Stimulated activated CD4-positive, alpha-beta T cell treated with anti-CD3 and anti-CD28 coated beads, Interleukin-1b, Interleukin-23, amount 100 ng/mL, for 4 hours (primary cell): Measurements from ENCODE around the gene ARHGAP1.
"Not testable (repeated sequence)": the region's sequence is repeated elsewhere in the genome, so short reads cannot be mapped to it uniquely, and the experiment has no call there.

Source experiments
- DNase-seq, 2 donors: peaks; one replicate each; pipeline ENCODE4 v3.0.0-alpha.2; 2020; ENCODE audit warnings: low read depth in 2 of 2

The ARHGAP1 gene

DNA sequence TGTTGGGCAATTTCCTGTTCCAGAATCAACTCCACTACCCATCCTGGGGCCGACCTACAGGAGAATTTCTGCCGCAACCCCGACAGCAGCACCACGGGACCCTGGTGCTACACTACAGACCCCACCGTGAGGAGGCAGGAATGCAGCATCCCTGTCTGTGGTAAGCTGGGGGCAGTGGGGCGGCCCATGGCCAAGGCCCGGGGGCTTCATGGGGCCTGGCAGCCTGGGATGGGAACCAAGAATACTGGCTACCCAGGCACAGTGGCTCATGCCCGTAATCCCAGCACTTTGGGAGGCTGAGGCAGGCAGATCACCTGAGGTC, 22.9 kb upstream of the ARHGAP1 start:
- DNase-seq = no peak

DNA sequence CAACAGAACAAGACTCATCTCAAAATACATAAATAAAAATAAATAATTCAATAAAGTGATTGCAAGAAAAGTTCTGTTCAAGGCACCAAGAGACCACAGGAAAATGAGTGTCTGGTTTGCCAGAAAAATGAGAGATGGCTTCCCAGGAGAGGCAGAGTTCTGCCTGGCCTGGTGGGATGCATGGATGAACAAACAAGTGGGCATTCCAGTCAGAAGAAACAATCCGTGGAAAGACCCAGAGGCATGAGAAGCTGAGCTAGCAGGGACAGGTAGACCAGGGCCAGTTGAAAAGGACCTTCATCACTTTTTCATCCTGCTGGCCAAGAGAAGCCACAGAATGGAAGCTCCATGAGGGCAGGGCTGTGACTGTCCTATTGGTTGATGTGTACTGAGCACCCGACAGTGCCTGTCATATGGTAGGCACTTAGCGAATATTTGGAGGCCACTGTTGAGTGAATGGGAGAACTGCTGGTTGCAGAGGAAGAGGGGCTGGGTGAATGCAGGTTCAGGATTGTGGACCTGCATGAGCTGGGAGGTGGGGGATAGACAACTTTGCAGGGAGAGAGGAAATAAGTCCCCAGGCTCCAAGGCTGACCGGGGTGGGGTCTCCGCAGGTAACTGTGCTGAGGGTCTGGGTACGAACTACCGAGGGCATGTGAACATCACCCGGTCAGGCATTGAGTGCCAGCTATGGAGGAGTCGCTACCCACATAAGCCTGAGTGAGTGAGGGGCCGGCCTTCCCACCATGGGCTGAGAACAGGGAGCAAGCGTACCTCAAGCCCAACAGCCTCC, 22.3 kb upstream of the ARHGAP1 start:
- DNase-seq = no peak

DNA sequence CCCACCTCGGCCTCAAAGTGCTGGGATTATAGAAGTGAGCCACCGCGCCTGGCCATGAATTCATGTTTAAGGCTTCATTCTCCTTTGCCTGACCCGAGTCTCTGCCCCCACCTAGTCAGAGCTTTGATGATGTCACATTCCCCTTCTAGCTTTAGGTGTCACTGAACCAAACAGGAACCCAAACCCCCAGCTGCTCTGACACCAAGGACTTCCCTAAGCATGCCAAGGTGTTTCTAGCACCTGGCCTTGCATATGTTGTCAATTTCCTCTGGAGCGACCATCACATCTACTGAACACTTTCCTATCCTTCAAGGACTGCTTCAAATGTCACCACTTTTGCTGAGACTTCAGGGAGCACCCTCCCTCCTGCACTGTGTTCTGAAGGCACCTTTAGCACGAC, 20.9 kb upstream of the ARHGAP1 start:
- DNase-seq = no peak

DNA sequence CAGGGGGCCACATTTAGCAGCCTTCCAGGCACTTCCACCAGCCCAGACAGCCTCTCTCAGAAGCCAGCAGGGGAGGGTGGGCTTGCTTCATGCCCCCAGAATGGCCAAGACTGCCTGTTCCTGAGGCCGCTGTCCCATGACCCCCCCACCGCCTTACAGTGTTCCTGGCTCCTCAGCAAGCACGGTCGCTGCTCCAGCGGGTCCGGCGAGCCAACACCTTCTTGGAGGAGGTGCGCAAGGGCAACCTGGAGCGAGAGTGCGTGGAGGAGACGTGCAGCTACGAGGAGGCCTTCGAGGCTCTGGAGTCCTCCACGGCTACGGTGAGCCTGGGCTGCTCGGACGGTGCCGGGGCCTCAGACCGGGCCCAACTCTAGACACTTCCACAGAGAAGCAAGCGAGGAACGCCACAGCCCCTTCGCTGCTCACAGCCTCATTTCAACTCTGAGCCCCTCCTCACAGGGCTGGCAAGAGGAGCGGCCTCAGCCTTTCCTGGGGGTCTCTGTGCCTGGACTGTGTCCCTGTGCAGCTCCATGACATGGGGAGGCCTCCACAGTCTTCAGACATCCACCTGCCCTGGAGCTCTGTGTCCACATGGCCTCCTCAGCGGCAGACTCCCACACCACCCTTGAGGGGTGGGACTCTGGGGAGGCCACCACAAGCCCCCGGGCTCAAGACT, 19.3 kb upstream of the ARHGAP1 start:
- DNase-seq = no peak

DNA sequence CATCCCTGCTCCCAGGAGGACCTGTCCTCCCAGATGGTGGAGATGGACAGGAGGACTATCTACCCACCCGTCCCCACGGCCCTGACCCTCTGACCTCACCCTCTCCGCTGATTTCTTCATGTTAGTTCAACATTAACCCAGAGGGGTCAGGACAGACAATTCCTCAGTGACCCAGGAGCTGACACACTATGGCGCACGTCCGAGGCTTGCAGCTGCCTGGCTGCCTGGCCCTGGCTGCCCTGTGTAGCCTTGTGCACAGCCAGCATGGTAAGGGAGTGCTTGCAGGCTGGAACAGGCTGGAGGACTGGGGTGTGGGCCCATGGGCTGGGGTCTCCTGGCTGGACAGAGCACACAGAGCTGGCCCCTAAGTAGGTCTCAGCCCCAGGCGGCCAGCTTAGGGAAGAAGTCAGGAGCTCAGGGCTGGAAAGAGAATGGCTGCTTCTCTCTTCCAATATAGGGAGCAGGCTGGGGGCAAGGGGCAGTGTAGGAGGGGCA, 18.7 kb upstream of the ARHGAP1 start, which contains the start of gene F2:
Gene F2 (plus strand): TSS at position 166 of the 495 bp plus-strand sequence. CDS start 23 bp downstream, at position 189.
- DNase-seq = no peak

DNA sequence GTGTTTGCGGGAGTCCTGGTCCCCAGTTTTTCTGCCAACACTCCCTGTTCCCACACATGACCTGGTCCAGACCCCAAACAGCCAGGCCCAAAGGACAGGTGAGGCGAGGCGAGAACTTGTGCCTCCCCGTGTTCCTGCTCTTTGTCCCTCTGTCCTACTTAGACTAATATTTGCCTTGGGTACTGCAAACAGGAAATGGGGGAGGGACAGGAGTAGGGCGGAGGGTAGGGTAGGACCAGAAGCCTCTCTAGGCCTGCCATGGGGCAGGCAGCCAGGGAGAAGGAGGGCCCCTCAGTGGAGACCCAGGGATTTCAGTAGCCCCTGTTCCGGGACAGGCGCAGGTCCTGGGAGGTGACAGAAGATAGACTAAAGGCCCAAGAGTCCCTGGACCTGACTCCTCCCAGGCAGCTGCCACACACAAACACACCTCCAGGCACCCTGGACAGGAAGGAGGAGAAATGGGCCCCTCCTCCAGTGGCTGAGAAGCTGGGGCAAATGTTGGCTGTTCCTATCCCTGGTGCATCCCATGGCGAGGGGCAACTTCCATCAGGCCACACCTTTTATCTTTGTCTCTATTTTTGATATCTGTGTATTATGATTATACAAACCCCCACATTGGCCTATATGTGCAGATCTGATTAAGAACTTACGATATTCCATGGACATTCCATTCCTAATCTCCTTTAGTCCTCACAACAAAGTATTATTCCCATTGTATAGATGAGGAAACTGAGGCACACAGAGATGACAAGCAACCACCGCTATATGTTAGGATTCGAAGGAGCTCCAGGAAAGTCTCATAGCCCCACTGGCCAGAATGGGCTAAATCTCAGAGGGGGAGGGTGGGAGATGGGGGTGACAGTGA, 18.0 kb upstream of the ARHGAP1 start:
- no peak for DNase-seq

DNA sequence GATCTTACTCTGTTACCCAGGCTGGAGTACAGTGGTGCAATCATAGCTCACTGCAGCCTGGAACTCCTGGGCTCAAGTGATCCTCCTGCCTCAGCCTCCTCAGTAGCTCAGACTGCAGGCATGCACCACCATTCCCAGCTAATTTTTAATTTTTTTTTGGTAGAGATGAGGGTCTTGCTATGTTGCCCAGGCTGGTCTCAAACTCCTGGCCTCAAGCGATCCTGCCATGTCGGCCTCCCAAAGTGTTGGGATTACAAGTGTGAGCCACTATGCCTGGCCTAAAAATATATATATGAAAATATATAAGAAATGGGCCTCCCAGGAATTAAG, 17.4 kb upstream of the ARHGAP1 start:
- not testable (repeated sequence) for DNase-seq

DNA sequence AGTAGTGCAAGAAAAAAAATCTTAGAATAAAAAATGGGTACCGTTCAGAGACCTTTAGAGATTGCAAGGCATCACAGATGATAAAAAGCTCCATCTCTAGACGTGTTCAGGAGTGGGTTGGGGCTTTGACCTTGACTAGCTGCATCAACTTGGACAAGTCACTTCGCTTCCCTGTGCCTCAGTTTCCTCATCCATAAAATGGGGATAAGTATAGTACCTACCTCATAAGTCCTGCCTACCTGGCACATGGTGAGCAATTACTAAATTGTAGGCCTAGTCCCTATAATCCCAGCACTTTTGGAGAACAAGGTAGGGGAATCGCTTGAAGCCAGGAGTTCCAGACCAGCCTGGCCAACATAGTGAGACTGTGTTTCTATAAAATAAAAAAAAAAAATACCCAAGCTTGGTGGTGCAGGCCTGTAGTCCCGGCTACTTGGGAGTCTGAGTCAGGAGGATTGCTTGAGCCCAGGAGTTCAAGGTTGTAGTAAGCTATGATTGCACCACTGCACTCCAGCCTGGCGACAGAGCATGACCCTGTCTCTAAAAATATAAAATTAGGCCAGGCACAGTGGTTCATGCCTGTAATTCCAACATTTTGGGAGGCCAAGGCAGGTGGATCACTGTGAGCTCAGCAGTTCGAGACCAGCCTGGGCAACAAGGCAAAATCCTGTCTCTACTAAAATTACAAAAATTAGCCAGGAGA, 12.6 kb upstream of the ARHGAP1 start:
- no peak for DNase-seq

DNA sequence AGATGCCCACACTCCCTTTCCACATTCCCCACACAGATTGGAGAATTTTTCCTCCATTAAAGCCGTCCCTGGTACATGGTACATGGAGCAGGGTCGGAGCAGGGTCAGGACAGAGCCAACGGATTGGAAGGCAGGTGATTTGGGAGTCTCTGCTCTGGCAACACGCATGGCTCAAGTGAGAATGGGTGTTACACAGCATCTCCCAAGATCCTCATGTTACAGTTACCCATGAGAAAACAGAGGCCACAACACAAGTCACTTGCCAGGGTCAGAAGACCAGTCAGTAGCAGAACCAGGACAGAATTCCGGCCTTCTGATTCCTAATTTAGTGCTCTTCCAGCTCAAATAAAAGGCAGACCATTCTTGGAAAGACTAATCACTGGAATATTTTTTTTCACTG, 10.9 kb upstream of the ARHGAP1 start:
- DNase-seq = no peak

DNA sequence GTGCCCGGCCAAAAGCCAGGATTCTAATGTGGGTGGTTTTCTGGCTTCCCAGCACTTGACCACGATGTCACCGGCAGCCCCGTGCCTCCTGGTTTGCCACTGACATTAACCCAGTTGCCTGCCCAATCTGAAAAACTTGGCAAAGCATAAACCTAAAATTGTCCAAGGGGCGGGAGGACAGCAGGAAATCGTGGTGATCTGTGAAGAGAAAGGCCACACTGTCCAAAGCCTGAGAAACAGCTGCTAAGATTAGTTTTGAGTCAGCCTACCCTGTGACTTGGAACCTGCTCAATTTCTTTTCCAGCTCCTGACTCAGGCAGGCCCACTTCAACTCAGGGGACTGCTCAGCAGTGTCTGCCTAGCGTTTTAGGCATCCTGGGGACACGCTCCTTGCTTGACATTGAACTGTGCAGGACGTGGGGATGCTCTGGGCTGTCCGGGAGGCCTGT, 10.4 kb upstream of the ARHGAP1 start:
- no peak for DNase-seq

DNA sequence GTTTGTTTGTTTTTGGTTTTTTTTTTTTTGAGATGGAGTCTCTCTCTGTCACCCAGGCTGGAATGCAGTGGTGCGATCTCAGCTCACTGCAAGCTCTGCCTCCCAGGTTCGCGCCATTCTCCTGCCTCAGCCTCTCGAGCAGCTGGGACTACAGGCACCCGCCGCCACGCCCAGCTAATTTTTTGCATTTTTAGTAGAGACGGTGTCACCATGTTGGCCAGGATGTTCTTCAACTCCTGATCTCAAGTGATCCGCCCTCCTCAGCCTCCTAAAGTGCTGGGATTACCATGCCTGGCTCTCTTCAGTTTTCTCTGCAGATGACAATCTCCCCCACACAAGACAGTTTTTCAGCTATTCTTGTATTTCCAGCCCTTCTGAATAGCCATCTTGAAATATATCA, 8.9 kb upstream of the ARHGAP1 start:
- DNase-seq = not testable (repeated sequence)

DNA sequence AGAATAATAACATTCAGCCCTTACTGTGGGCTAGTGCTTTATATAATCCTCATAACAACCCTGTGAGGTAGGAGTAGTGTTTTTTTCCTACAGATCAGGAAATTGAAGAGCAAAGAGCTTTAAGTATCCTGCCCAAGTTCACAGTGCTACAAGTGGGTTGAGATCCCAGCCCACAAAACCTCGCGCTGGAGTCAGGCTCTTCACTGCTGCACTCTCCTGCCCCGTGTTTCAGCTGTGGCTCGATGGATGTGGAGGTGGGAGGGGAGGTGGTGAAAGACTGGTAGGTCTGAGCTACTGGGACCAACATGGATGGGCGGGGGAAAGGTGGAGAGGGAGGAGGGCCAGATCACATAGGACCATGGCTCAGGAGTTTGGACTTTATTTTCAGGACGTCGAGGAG, 6.5 kb upstream of the ARHGAP1 start:
- no peak for DNase-seq

DNA sequence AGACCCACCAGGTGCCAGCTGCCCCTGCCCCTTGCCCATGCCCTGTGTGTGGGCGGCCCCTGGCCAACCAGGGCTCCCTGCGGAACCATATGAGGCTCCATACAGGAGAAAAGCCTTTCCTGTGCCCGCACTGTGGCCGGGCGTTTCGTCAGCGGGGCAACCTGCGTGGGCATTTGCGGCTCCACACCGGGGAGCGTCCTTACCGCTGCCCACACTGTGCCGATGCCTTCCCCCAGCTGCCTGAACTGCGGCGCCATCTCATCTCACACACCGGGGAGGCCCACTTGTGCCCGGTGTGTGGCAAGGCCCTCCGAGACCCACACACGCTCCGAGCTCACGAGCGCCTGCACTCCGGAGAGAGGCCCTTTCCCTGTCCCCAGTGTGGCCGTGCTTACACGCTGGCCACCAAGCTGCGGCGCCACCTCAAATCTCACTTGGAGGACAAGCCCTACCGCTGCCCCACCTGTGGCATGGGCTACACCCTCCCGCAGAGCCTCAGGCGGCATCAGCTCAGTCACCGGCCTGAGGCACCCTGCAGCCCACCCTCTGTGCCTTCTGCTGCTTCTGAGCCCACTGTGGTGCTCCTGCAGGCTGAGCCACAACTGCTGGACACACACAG, 4.8 kb upstream of the ARHGAP1 start:
- no peak for DNase-seq

DNA sequence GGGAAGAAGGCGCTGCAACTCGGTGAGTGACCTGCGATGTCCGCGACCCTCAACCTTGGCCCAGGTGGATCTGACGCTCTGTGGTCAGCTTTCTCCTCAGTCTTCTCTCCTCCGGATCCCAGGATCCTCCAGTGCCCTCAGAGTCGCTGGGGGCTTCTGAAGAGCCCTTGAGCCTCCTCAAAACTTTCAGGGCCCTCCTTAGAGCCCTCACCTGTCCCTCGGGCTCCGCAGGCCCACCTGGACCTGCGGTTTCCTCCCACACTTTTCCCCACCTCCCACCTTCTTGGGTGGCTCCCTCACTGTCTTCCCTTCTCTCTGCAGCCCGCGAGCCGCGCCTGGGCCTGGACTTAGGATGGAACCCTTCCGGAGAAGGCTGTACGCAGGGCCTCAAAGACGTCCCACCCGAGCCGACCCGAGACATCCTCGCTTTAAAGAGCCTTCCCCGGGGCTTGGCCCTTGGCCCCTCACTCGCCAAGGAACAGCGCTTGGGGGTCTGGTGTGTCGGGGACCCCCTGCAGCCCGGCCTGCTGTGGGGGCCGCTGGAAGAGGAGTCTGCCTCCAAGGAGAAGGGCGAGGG, 747 bp upstream of the ARHGAP1 start:
- DNase-seq = no peak

DNA sequence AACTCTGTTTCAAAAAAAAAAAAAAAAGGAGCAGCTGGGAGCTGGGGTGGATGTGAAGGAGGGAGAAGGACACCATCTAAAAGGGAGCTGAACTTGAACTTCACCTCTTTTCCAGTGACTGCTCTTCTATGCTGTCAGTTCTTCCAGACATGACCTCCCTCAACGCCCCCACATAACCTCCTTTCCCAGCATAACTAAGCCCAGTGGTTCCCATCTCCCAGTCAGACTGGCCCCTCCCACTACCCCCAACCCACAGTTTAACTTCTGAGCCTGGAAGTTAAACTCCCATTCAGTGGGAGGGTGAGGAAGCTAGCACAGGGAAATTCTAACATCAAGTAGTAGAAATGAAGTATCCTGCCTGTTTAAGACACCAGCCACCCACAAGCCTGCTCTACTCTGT, 1.8 kb downstream of the ARHGAP1 start:
- no peak for DNase-seq

DNA sequence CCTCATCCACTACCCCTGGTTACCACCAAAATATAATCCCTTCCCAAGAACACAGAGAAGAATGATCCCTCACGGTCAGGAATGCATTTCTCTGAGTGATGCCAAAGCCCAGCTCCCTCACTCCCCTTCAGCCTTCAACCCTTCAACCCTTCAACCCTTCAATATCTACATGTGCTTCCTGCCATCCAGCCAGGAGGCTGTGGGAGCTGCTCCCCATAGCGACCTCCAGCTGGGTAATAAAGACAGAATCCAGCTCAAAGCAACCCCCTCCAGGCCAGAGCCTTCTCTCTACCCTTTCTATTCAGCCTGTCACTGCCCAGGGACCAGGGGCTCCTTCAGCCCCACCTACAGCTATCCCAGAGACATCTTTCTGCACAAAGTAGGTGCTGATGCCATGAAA, 2.7 kb downstream of the ARHGAP1 start:
- DNase-seq = no peak

DNA sequence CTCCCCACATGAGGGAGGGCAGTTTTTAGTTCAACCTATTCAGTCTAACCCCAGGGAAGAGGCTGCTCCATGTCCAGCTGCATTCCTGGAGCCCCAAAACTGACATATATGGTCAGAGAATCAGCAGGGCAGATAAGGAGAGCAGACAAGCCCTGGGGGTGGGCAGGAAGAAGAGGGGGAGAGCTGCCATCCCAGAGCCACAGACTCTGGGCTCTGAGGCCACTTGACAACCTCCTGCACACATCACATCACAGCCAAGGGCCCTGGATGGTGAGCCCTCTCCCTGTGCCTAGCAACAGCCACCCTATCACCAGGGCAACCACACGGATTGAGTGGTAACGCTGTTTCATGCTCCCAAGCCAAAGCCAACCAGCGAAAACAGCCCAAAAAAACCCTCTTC, 3.1 kb downstream of the ARHGAP1 start:
- no peak for DNase-seq

DNA sequence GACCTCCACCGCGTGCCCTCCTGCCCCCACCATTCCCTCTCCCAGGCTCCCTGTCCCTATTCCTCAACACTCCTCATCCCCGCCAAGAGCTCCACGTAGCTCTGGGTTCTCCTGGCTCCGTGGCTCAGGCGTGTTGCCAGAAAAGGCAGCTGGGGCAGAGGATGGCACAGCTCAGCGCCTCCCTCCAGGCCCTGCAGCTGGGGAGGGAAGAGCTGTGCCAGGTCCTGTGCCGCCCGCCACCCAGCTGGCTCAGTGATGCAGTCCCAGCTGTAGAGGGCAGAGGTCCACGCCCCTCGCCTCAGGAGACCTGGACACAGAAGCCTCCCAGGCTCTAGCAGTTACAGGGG, 4.2 kb downstream of the ARHGAP1 start:
- DNase-seq = no peak

DNA sequence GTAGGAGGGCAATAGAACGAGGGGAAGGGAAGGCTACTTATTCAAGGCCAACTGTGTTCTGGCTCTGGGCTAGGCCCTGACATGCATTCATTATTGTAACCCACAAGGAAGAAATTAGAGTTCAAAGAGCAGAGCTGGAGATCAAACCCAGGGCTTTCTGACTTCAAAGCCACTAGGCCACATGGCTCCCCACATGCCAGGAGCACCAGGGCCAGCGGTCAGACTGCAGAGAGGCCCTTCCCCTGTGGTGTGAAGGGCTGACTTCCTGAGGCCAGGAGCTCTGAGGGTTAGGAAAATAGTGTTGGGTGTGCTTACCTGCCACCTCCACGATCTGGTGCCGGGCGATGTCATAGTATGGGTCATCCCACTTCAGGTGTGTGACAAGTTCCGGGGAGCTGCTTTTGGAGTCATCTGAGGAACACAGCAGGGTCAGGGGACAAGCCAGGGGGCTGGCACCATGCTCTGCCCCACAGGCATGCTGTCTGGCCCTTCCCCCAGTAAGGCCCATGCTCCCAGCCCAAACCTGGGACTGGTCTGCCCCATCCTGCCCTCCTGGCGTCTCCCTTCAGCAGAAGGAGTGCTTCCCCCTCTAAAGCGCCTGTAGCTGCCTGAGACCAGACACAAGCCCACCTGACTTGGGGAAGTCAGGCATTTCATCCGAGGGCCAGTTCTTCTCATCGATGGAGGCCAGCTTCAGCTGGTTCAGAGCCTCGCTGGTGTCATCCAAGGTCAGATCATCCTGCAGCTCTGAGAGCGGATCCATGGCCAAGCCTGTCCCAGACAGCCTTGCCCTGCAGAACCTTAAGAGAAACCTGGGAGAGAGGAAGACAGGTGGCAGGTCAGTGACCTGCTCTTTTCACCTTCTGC, 4.8 kb downstream of the ARHGAP1 start:
- DNase-seq = no peak

DNA sequence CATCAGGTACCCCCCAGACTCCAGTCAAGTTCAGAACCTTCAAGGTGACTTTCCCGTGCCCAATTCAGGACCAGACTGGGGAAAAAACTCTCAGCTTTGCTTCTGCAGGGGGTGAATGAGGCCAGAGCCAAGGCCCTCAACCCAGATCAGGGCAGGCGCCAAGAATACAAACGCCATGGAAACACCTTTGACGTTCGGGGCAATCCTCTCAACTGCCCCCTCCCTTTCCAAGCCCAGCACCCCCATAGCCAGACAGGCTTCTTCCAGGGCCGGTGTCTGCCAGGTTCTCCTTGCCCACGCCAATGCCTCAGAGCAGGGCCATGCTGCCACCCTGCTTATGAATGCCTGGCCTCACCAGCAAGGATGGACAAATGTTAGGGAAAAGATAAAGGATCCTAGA, 5.8 kb downstream of the ARHGAP1 start:
- DNase-seq = no peak
